NT2/D1 (cell line): ENCODE results near the gene NLK.
"Not testable (repeated sequence)": the region's sequence is repeated elsewhere in the genome, so short reads cannot be mapped to it uniquely, and the experiment has no call there.

ENCODE experiments used
- SUZ12 ChIP-seq: IDR thresholded peaks from 2 replicates; pipeline ENCODE4 v1.6.1; 2011; ENCODE audit not compliant: insufficient read length, insufficient read depth; ENCODE audit errors: extremely low read depth
- ZNF274 ChIP-seq: IDR thresholded peaks from 2 replicates; pipeline ENCODE4 v1.6.1; 2011; ENCODE audit warnings: mild to moderate bottlenecking, low read depth, low read length

DNA sequence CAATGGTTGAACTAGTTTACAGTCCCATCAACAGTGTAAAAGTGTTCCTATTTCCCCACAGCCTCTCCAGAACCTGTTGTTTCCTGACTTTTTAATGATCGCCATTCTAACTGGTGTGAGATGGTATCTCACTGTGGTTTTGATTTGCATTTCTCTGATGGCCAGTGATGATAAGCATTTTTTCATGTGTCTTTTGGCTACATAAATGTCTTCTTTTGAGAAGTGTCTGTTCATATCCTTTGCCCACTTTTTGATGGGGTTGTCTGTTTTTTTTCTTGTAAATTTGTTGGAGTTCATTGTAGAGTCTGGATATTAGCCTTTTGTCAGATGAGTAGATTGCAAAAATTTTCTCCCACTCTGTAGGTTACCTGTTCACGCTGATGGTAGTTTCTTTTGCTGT is 6.6 kb upstream of the NLK start:
- not testable (repeated sequence) for TF ChIP-seq SUZ12, ZNF274
